Activated CD4-positive, alpha-beta T cell treated with anti-CD3 and anti-CD28 coated beads for 4 hours (primary cell): Measurements from ENCODE around the gene DHRS12.
"Not testable (repeated sequence)": the region's sequence is repeated elsewhere in the genome, so short reads cannot be mapped to it uniquely, and the experiment has no call there.

ENCODE experiments used
- DNase-seq, 2 donors: peaks; one replicate each; pipeline ENCODE4 v3.0.0-alpha.2; 2020

Gene DHRS12

DNA sequence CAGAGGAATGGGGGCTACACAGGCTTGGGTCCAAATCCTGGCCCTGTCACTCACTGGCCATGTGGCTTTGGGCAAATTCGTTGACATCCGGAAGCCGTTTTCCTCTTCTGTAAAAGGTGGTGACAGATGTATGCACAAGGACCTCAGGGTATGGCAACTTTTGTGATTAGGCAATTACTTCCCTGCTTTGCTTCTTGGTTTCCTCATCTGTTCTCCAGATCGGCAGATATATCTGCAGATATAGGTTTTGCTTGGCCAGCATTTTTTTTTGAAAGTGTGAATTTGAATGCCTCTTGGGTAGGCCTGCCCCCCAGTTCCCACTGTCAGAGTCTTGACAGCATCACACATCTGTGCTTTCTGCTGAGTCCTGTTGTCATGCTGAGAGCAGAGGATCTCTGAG, 23.3 kb upstream of the DHRS12 start:
- no peak for DNase-seq

- DNase-seq: no peak
Measured at GRCh38 chr13:51826606-51827005, 22.6 kb upstream of the DHRS12 start.

DNA sequence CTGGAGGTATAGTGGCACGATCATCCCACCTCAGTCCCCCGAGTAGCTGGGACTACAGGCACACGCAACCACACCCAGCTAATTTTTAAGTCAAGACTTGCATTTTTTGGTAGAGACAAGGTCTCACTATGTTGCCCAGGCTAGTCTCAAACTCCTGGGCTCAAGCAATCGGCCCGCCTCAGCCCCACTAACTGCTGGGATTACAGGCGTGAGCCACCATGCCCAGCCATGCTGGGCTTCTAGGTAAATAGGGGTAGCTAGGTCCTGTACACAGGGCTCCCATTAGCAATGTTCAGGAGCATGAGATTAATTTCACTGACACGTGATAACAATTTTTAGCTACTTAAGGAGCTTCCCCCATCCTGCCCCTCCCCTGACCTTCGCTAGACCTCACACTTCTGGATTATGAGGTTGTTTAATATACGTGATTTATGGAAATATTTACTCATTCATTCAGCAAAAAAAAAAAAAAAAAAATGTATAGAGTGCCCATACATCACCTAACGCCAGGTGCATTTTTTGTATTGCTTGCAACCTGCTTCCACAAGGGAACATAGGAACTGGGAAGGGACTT, 21.8 kb upstream of the DHRS12 start:
- DNase-seq: no peak

DNA sequence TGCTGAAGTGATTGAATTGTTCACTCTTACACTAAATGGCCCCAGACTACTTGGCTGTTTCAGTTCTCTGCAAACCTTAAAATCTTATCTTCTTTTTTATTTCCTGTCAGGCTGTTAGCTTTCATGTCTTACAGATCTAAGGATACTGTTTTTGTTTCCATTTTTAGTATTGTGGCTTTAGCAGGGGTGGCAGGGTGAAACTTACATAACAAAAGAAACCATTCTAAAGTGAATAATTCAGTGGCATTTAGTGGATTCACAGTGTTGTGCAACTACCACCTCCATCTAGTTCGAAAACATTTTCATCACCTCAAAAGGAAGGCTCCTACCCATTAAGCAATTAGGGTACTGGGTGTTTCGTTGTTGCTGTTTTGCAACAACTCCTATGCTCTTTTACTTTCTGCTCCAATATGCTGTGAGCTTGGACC, 21.2 kb upstream of the DHRS12 start:
- no peak for DNase-seq

- not testable (repeated sequence) for DNase-seq
Measured at GRCh38 chr13:51824712-51825111, 20.7 kb upstream of the DHRS12 start.

GRCh38 chr13:51823863-51824262, 19.9 kb upstream of the DHRS12 start:
- DNase-seq: no peak

DNA sequence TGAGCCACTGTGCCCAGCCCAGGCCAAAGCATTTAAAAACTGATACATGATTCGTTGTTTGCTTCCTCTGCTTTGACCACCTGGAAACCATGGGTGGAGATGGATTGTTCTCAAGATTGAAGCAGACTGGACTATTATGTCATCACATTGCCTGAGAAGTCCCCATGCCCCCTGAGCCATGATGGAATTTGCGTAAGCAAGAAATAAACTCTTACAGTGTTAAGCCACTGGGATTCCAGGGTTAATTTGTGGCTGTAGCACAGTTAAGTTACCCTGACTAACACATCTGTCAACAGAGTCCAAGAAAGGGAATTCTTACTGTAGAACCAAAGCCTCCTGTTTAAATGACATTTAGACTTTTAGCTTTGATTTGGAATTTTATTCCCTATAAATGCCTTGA, 19.4 kb upstream of the DHRS12 start:
- DNase-seq: no peak

GRCh38 chr13:51822106-51822815, 18.3 kb upstream of the DHRS12 start:
- no peak for DNase-seq

GRCh38 chr13:51821606-51822005, 17.6 kb upstream of the DHRS12 start:
- DNase-seq: no peak

DNA sequence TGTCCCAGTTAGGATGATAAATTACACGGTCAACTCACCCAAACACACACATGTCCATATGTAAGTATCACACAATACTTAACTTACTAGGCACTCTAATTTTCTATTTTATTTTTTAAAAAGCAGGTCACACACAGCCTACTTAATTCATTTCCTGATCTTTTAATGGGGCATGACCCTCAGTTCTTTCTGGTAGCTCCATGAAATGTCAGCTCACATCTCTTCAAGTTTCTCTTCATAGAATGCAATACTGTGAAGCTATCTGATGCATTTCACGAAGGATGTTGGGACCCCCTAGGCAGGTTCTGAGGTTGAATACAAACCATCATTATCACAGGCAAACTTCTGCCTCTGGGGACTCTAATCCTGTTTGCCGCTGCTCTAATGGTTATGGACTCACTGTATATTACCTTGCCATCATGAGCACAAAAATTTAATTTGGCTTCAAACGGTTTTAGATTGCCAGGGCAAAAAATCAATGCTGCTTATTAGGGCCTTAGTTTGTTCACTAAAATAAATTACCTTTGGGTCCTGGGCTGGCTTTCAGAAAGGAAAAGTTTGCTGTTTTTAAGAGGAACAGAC, 16.1 kb upstream of the DHRS12 start:
- no peak for DNase-seq

- no peak for DNase-seq
Measured at GRCh38 chr13:51819544-51819943, 15.6 kb upstream of the DHRS12 start.

GRCh38 chr13:51818781-51819511, 15.0 kb upstream of the DHRS12 start:
- peak; percentile 38 to 47 for DNase-seq

- DNase-seq: no peak
Measured at GRCh38 chr13:51818276-51818675, 14.3 kb upstream of the DHRS12 start.

GRCh38 chr13:51817717-51818116, 13.8 kb upstream of the DHRS12 start:
- no peak for DNase-seq

DNA sequence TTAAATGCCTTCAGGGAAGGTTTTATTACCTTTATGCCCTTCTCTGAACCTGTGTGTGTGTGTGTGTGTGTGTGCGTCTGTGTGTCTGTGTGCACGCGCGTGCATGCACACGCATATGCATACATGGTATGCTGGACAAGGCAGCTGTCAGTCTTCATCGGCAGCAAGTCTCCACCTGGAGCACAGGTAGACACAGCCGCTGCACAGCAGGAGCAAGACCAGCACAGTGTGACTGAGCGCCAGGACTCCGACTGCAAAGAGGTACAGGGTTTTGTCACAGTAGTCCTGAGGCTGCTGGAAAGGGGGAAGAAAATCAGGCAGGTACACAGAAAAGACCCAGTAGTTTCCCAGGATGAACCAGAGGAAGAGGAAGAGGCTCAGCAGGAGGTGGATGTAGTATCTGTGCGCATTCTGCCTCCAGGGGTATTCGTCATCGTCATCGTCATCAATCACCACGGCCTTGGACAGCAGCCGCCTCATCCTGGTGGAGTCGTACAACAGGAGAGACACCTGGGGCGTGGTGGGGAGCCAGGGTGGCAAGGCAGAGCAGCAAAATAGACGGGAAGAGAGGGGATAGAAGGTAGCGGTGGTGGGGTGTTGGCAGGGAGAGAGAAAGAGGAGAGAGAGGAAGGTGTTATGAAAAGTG, 12.8 kb upstream of the DHRS12 start:
- DNase-seq: no peak

- DNase-seq: no peak
Measured at GRCh38 chr13:51815848-51816247, 11.9 kb upstream of the DHRS12 start.

GRCh38 chr13:51814825-51815650, 11.1 kb upstream of the DHRS12 start:
- DNase-seq: peak; percentile 63 to 78

DNA sequence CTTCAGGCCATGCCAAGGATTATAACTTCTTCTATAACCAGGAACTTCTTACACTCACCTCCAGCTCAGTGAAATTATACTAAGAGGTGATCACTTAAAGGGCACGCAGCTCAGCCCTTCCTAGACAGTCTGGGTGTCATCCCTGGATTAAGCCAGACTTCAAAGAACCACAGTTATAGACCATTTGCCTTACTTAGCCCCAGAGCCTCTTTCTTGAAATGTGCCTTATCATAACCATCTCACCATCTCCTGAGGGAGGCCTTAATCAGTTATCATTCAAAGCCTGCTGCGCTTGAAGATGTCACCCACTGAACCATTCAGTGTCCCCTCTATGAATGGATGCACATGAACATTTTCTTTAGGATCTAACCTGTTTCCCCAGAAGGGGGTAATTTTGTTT, 10.1 kb upstream of the DHRS12 start:
- no peak for DNase-seq

DNA sequence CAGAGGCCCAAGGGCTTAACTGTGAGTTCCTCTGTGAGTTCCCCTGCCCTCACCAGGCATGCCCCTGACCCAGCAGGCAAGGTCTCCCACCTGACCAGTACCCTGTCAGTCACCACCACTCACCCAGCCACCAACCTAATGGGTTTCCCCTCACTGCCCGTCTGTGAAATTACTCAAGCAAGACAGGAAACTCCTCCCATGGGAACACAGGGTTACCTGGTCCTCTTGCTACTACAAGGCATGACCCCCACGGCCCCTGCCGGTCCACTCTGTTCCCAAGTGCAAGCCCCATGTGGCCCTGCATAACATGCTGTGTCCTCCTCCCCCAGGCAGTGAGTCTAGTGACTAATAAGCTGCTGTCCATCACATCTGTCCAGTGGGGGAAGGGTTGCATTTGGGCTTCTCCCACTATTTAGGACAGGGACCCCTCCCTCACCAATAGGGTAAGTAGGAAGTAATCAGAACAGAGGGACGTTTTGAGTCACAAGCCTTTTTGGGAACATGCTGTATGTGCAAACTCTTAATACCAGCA, 8.0 kb upstream of the DHRS12 start:
- DNase-seq: no peak

DNA sequence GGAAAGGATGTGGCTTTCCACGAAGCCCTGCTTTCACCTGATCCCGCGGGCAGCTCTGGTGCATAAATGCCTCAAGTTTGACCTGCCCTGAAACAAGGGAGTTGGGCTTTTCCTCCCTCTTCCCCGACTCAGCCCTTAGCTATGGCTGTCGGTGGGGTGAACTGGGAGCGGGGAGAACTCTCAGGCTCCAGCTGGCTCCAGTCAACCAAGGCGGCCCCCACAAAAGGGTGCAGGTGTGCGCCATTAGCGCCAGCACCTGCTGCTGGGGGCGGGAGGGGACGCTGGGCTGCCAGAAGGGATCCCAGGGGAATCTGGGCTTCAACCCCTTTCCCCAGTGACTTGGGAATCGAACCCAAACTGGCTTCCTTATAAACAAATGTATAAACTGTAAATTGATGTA, 7.1 kb upstream of the DHRS12 start:
- no peak for DNase-seq

GRCh38 chr13:51808811-51809210, 4.8 kb upstream of the DHRS12 start:
- no peak for DNase-seq

DNA sequence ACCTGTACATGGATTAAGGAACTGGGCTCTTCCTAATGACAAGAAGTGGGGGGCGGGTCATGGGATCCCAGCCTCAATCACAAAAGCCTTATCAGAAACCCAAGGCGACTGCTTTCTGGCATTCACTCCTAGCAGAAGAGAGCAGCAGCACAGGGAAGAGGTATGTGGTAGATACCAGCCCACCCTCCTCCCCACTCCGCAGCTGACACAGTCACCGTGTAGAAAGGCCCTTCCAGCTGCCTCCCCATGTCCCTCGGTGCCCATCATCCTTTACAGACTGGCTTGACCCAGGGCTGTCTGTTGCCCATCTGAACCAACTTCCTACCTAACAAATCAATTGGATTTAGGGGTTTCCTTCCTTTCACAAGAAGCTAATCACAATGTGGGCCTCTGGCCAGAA, 3.1 kb upstream of the DHRS12 start:
- DNase-seq: no peak
